Esophagus muscularis mucosa (tissue), 4 donors: ENCODE data around the gene ABCA1.
A peak's percentile ranks its signal among the peaks of the same experiment; 100 is the strongest.

Experiments used
- EP300 ChIP-seq: sonication (generic); formaldehyde crosslinking; IDR thresholded peaks from one replicate; pipeline ENCODE4 v1.6.1; 2017; ENCODE audit warnings: antibody characterized with exemption
- POLR2A ChIP-seq: fragments of 450-650 bp; IDR thresholded peaks from one replicate; pipeline ENCODE4 v1.6.1; 2017; ENCODE audit warnings: antibody characterized with exemption, moderate library complexity, mild to moderate bottlenecking, low read depth
- POLR2AphosphoS5 ChIP-seq, 2 donors: sonication (generic); formaldehyde crosslinking; IDR thresholded peaks; one replicate each; pipeline ENCODE4 v1.6.1; 2017; ENCODE audit warnings: antibody characterized with exemption in 2 of 2
- TF ChIP-seq, protein P1 (sequence below), 3 experiments: fragments of 200-600 bp in 2 of 3; fragments of 450-650 bp in 1 of 3; sonication (generic) in 2 of 3; IDR thresholded peaks; one replicate each; pipeline ENCODE4 v1.5.1; 2017 to 2019; ENCODE audit warnings: antibody characterized with exemption in 3 of 3, mild to moderate bottlenecking in 2 of 3, moderate library complexity in 1 of 3

DNA sequence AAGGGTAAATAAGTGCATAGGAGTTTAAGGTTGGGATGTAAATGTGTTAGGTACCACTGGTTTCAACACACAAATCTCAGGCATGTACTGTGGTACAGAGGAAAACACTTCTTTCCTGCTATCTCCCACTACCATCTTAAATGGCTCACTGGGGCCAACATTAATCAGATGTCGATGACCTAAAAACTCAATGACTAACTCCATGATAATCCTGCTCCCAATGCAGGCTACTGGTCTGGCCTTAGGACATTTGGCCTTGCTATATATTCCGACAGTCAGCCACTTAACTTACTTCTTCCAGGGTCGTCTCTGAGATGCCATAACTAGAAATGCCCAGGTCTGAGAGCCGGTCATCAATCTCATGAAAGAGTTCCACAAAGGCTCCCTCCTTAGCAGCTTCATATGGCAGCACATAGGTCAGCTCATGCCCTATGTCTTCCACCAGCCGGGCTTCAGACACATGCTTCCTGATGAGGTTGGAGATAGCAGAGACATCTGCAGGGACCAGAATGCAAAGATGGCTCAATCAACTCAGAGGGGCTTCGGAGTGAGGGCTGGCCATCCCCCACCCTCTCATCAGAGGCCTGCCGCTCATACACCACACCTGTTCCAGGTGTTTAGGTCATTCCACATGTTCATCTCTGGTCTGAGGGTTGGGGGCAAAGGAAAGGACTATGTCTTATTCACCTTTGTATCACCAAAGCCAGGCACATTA lies 111.9 kb downstream of the ABCA1 start:
- TF ChIP-seq, protein P1, sequence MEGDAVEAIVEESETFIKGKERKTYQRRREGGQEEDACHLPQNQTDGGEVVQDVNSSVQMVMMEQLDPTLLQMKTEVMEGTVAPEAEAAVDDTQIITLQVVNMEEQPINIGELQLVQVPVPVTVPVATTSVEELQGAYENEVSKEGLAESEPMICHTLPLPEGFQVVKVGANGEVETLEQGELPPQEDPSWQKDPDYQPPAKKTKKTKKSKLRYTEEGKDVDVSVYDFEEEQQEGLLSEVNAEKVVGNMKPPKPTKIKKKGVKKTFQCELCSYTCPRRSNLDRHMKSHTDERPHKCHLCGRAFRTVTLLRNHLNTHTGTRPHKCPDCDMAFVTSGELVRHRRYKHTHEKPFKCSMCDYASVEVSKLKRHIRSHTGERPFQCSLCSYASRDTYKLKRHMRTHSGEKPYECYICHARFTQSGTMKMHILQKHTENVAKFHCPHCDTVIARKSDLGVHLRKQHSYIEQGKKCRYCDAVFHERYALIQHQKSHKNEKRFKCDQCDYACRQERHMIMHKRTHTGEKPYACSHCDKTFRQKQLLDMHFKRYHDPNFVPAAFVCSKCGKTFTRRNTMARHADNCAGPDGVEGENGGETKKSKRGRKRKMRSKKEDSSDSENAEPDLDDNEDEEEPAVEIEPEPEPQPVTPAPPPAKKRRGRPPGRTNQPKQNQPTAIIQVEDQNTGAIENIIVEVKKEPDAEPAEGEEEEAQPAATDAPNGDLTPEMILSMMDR (IDR thresholded peaks at IDR 0.05): no peak
- TF ChIP-seq POLR2A (no peak), EP300 (no peak), POLR2AphosphoS5 (IDR thresholded peaks at IDR 0.05) (peak in 1 of 2 donors; percentile 9)
